Stimulated activated CD4-positive, alpha-beta T cell treated with anti-CD3 and anti-CD28 coated beads, Interleukin-12 subunit alpha, Interleukin-12 subunit beta, amount 100 ng/mL, for 48 hours (primary cell): ENCODE data around the gene SCFD1.
A peak's percentile ranks its signal among the peaks of the same experiment; 100 is the strongest.
"Not testable (repeated sequence)": the region's sequence is repeated elsewhere in the genome, so short reads cannot be mapped to it uniquely, and the experiment has no call there.

Source experiments
- DNase-seq, 3 donors: peaks; one replicate each; pipeline ENCODE4 v3.0.0-alpha.2; 2020; ENCODE audit warnings: low read depth in 2 of 3, low spot score in 1 of 3

SCFD1 gene

DNA sequence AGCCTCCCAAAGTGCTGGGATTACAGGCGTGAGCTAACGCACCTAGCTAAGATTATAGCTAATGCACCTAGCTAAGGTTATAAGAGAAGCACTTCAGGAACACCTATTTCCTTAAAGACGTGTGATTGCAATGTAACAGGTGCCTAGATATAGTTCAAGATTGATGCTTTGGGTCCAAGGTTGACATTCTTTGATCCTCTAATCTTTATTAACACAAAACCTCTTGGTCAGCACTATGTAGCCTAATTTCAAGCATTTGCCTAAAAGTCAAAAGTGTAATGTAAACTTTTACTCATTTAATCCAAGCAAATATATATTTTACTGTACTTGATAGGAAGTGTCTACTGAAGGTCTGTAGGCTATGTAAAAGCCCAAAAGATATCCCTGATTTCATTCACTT lies 36.5 kb downstream of the SCFD1 start:
- no peak for DNase-seq

DNA sequence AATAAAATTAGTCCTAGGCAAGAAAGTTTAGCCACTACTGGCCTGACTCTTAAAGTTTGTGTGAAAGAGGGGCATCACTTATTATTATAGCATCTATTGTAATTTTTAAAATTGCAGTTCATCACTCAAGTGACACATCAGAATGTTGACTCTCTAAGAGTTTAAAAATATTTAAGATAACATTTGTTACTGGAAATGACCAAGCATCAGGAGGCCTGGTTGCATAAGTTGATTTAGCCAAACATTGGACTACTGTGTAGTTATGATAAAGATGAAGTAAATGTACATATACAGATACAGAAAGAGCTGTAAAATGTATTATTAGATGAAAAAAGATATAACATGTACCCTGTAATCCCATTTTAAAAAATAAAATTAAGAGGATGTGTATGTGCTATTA lies 47.5 kb downstream of the SCFD1 start:
- no peak for DNase-seq

DNA sequence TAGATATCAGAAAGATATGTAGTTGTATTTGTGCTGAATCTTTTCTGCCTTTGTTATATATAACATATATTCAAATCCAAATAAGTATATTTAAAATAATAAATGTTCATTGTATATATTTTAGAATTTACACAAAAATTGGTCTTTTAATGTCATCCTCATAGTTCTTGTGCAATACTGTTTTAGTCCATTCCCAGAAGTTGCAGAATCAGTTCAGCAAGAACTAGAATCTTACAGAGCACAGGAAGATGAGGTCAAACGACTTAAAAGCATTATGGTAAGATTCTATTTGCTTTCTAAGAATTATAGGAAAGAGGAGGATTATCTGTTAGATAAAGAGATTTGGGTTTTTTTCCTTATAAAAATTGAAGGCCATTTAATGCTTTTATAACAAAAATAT lies 51.0 kb downstream of the SCFD1 start:
- no peak for DNase-seq

DNA sequence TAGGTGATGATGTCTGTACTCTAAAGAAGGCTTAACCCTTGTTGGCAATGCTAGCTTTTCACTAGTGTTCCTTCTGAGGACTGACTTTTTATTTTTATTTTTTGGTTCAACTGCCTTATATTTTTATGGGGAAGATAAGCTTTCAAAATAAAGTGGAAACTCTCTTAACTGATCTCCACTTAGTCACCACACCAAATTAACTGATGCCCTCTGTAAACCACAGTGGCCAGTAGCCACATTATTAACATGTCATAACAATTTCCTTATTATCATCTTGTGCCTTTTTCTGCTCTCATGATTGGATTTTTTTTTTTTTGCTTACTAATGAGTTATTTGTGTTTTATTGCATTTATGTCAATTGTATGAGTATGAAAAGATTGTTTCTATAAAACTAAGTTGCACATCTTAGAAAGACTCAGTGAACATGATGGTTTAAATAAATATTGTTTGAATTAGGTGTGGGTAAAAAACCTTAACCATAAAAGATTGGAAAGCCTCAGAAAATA lies 56.9 kb downstream of the SCFD1 start:
- DNase-seq, result no peak

DNA sequence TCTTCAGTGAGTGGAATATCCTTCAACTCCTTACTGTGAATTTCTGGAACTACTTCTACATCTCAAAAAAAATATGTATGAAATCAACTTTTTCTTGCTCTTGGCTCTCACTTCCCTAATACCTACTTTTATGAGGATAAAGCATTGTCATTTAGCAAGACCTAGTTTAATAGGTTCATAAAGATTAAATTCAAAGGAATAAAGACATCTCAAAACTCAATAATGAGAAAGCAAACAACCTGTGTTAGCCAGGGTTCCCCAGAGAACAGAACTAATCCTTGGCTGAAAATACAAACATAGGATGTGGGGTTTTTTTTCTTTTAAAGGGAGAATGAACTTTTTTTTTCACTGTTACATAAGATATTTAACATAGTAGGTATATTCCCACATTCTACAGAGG lies 57.9 kb downstream of the SCFD1 start:
- no peak for DNase-seq

DNA sequence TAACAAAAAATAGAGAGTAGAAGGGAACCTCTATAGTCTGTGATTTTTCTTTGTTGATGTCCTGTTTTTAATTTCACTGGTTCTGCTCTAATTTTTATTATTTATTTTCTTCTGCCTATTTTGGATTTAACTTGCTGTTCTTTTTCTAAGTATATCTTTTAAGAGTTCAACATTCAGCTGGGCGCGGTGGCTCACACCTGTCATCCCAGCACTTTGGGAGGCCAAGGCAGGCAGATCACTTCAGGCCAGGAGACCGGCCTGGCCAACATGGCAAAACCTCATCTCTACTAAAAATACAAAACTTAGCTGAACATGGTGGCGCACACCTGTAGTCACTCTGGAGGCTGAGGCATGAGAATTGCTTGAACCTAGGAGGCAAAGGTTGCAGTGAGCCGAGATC lies 58.7 kb downstream of the SCFD1 start:
- not testable (repeated sequence) for DNase-seq

DNA sequence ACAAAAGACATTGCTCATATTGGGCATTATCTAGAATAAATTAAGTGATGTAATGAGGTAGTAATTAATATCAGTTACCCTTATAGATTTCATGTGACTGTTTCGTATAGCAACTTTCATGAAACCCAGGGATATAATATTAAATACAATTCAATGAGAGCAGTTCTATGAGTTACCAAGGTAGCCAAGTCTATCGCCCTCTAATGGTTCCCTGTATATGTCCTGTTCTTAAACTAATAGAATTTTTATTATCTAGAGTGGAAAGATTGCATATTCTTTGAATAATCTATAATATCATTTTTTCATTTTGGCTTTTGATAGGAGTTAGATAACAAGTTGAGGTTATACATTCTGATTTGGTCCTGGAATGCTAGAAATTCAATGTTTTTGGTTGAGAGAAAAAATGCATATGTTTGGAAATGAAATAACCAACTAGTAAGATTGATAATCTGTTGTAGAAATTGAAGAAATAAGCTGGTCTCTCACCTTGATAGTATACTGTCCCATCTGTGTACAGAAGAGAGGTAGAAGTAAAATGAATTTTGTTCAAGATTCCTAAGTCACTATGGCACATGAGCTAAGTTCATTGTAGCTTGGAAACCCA lies 59.7 kb downstream of the SCFD1 start:
- no peak for DNase-seq

DNA sequence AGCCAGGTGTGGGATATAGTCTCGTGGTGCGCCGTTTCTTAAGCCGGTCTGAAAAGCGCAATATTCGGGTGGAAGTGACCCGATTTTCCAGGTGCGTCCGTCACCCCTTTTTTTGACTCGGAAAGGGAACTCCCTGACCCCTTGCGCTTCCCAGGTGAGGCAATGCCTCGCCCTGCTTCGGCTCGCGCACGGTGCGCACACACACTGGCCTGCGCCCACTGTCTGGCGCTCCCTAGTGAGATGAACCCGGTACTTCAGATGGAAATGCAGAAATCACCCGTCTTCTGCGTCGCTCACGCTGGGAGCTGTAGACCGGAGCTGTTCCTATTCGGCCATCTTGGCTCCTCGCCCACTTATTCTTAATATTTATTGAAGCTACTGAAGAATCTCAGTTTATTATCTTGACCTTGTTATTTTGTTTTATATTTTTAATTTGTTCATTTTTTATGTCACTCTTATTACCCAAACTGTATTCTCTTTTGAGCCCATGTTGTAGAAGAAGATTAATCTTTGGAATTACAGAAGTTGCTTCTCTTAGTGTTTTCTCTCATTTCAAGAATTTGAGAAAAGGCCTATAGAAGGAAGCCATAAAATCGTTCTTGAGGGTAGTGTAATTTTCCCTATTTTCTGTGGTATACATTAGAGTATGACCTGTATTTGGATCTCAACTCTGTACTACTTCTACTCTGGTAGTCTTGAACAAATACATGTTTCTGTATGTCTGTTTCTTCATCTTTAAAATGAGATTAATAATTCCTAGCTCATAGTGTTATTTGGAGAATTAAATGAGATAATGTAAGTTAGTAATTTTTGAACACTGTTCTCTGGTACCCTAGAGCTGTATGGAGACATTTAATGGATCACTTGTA lies 68.6 kb downstream of the SCFD1 start:
- DNase-seq, result peak in 1 of 3 donors; percentile 5

DNA sequence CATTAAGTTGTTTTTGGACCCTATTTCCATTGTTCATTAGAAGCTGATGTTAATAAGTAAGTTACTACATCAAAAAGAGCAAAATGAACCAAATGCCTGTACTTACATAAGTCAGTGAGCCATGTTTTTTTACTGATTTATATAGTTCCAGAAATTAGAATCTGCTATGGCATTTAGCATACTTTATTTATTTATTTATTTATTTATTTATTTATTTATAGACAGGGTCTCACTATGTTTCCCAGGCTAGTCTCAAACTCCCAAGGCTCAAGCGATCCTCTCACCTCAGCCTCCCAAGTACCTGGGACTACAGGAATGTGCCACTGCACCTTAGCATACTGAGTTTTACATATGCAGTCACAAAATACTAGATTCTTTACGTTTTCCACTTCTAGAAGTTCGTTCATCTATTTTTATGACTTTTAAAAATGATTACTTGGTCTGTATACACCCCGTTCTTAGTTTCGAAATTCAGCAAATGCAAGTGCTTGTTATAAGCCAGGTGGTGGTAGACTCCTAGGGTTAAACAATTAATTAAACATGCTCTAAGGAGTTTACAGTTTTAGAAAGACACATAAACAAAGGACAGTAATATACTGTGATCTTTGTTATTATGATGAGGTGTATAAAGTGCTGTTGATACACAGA lies 69.8 kb downstream of the SCFD1 start:
- no peak for DNase-seq

DNA sequence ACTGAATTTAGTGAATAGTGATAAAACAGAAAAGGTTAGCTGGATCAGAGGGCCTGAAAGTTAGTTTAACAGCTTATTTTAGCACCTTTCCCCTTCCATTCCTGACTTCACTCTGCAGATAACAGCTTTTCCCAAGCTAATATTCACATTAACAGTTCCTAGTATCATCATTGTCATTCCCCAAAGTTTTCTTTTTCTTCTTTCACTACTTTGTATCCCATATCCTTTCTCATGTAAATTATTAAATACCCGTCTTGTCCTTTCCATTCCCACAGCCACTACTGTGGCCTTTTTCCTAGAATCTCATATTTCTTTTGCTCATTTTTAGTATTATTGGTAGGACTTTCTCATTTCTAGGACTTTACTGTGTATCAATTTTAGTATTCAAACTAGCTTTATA lies 70.5 kb downstream of the SCFD1 start:
- no peak for DNase-seq

DNA sequence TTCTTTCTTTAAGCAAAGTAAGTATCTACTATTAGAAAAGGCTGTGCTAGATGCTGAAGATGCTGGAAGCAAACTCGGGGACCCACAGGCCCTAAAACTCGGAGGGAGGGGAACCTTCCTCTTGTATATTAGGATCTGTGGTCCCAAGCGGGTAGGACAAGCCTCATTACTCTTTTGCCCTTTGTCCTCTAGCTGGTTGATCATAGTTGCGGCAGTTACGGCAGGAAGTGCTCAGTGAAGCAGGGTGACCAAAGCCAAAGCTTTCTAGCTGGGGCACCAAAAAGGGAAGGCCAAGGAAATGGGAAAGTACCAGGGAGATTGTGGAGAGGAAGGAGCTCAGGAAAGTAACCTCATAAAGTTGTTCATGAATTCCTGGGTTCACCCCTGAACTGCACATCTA lies 76.3 kb downstream of the SCFD1 start:
- no peak for DNase-seq

DNA sequence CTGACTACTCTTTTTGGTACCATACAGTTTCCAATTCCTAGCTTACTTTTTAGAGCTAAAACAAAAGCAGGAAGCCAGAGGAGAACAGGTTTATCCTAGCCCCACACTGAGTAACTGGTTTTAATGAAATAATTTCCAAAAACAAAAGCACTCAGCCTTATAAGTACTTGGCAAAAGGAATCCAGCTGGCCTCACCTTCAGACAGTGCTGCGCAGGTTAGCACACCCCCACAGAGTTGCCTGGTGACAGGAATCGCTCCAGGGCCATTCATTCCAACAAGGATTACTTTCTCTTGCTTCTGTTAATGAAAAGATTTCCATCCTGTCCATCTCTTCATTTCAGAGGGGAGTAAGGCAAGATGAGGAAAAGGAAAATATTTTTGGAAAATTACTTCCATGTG lies 84.6 kb downstream of the SCFD1 start:
- DNase-seq, result no peak

DNA sequence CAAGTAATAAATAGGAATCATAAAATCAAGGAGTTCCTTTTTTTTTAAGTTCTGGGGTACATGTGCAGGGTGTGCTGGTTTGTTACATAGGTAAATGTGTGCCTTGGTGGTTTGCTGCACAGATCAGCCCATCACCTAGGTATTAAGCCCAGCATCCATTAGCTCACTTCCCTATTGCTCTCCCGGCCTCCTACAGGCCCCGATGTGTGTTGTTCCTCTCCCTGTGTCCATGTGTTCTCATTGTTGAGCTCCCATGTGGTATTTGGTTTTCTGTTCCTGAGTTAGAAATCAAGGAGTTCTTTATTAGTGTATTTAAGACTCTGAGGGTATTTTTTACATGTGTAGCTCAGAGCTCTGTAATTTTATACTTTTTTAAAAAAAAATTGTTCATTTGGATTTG lies 86.0 kb downstream of the SCFD1 start:
- DNase-seq, result no peak

DNA sequence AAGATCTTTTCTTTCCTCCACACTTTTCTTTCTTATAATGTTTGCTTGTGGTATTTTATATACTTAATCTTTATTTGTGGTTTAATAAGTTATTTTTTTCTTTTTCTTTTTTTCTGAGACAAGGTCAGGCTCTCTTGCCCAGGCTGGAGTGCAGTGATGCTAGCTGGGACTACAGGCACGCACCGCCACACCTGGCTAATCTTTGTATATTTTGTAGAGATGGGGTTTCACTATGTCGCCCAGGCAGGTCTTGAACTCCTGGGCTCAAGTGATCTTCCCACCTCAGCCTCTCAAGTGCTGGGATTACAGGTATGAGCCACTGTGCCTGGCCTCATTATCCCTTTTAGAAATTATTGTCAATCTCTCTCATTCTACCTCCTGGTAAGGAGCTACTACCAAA lies 87.1 kb downstream of the SCFD1 start:
- DNase-seq, result no peak

DNA sequence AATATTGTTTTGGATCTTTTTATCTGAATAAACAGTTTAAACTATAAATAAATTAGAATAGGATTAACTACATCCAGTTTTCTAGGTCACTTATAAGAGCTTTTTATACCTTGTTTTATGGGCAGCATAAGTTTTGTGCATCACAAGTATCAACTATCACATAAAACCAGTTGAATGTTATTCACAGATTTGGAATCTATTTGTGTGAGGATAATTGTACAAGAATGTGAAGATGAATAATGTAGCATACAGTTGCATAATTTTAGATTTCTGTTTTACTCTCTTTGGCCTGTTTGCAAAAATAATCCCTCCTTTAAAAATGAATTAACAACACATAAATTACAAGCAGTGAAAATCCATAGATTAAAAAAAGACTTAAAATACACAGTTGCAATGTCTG lies 88.8 kb downstream of the SCFD1 start:
- no peak for DNase-seq

DNA sequence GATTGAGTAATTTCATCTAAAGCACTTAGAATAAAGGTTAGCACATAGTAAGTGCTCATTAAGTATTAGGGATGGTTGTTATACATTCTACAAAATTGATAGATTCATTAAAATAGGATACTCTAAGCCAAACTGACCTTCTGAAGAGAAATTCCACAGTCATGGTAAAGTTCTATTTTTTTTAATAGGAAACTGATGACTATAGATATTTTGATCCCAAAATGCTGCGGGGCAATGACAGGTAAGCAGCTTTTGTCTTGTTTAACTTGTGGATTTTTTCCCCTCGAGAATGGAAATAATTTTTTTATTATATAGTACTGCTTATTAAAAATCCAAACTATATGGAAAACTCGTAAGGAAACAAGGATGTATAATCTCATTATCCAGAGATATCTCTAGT lies 97.0 kb downstream of the SCFD1 start:
- DNase-seq, result no peak

DNA sequence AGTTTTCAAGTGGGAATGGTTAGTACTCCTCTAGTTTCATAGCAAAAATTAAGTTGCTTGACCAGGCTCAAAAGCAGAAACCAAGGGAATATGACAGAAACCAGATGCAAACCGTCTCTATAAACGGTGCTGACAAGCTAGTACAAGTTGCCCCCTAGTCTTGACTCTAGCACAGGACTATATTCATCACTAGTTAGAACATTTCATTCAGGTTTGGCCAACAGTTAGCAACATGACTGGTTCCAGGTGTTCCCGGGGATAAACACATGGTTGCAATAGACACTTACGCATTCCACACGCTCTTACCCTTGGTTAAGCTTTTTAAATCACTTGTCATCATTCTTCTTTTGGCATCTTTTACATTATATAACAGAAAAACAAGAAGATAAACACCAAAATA lies 103.6 kb downstream of the SCFD1 start:
- no peak for DNase-seq

DNA sequence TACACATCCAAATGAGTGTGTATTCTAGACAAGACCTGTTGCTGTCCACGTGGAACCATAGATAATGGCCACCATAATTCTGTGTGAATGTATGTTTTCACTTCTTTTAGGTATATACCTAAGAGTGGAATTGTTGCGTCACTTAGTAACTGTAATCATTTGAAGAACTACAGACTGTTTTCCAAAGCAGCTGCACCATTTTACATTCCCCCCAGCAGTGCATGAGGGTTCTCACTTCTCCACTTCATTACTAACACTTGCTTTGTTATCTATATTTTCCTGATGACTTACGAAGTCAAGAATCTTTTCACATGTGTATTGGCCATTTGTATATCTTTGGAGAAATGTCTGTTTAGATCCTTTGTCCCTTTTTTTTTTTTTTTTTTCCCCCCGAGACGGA lies 106.4 kb downstream of the SCFD1 start:
- no peak for DNase-seq

DNA sequence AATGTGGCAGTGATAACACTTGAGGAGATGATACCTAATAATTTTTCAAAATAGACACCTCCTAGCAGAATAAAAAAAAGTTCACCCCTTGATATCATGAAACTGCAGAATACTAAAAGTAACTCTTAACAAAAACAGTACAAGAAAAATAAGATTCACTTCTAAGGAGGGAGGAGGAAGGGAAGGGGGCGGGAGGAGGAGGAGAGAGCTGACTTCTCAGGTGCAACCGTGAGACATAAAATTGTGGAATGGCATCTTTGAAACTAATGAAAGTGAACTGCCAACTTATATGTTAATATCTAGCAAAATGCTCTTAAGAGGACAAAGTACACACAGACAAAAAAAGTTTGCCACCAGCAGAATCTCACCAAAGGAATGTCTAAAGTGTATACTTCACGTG lies 115.8 kb downstream of the SCFD1 start:
- DNase-seq, result no peak

DNA sequence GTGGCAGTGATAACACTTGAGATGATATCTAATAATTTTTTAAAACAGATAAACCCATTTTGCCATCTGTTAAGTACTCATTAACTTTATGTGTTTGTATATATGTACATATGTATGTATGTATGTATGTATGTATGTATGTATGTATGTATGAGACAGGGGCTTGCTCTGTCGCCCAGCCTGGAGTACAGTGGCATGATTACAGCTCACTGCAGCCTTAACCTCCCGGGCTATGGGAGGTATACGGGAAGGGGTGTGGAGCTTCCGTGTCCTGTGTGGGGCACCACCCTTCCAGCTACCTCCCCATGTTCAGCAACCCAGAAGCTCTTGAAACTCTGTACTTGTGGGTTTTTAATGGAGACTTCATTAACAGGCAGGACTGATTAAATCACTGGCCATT lies 116.9 kb downstream of the SCFD1 start:
- no peak for DNase-seq

DNA sequence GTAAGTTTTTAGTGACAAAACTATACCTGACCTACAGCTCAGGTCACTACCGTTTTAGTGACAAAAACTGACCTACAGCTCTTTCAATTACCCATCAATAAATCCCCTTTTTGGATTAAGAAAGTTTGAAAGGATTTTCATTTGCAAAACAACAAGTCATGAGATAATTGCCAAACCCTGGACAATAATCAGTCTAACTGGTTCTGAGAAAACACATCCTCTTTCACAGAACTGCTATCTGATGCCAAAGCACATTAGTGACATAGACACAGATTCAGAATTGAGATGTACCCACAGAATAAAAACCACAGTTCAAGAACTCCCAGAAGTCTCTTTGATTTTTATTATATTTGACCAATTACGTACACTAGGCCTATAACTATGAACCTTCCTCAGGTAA lies 126.2 kb downstream of the SCFD1 start:
- no peak for DNase-seq
